GM12874 (cell line): ENCODE measurements around the gene WDR76.

Experiments used
- TF ChIP-seq, protein P1 (sequence below): IDR thresholded peaks from 2 replicates; pipeline ENCODE4 v1.5.1; 2011; ENCODE audit warnings: low read depth, mild to moderate bottlenecking, control low read depth, low read length, moderate library complexity; ENCODE audit not compliant: insufficient read depth

Gene WDR76

DNA sequence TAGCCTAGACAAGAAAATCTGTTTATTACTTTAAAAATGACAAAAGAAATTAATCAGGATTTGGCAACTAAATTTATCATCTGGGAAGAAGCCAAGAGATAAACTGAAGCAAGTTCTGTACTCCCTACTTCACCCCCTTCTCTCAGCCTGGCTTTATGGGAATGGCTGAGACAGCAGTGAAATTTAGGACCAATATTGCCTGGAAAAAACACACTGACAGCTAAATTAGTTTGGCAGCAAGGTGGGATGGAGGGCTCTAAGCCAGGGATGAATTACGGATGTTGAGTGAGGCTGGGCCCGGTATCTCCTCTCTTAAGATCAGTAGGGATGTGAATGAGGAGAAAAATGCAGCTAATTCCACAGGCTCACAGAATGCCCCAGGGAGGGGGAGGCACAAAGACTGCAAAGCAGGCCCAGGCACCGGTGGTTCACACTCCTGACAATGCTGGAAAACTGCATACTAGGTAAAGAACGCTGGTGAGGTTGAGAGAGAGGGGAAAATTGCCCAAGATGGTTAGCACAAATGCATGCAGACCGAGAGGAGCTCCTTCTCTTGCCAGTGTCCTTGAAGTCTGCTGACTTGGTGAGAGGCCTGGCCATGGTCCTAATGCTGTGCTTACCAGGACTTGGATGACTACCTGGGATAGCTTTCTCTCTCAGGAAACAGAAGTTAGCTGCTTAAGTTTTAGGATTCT is 89.0 kb downstream of the WDR76 start:
- TF ChIP-seq, protein P1, sequence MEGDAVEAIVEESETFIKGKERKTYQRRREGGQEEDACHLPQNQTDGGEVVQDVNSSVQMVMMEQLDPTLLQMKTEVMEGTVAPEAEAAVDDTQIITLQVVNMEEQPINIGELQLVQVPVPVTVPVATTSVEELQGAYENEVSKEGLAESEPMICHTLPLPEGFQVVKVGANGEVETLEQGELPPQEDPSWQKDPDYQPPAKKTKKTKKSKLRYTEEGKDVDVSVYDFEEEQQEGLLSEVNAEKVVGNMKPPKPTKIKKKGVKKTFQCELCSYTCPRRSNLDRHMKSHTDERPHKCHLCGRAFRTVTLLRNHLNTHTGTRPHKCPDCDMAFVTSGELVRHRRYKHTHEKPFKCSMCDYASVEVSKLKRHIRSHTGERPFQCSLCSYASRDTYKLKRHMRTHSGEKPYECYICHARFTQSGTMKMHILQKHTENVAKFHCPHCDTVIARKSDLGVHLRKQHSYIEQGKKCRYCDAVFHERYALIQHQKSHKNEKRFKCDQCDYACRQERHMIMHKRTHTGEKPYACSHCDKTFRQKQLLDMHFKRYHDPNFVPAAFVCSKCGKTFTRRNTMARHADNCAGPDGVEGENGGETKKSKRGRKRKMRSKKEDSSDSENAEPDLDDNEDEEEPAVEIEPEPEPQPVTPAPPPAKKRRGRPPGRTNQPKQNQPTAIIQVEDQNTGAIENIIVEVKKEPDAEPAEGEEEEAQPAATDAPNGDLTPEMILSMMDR: no peak

DNA sequence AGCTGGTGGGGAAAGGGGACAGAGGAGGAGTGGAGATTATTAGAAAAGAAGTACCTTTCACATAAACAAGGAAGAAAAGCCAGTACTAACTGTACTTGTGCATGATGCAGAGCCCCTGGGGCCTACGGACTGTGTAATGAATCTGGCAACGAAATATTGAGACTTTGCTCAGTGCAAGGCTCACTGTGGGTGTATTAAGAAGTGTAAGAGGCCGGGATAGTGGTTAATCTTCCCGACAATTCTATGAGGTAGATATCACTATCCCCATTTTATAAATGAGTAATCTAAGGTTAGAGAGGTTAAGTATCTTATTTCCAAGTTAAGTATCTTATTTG is 89.5 kb downstream of the WDR76 start:
- TF ChIP-seq, protein P1: no peak
